PC-9 (cell line): ENCODE results near the gene GXYLT2. TPM values are rescaled to one million over a fixed set of nuclear protein-coding genes. Genes with fewer than 3 reads are reported as not detected.

Experiments
- BruUV-seq: library from RNA; stranded (reverse); fragments of 400-500 nt; replicated peaks from 2 replicates; lab custom pipeline; 2021; lab: Mats Ljungman, UMichigan
- CTCF ChIA-PET: fragments of 300-600 bp; sonication (Branson Sonifier 250); formaldehyde crosslinking; loops from one replicate; lab custom pipeline; 2022; ENCODE audit warnings: antibody characterized with exemption; lab: Charles Lee
- POLR2A ChIA-PET: fragments of 300-600 bp; sonication (Branson Sonifier 250); formaldehyde crosslinking; loops from one replicate; lab custom pipeline; 2022; ENCODE audit warnings: antibody characterized with exemption; ENCODE audit not compliant: unreplicated experiment; lab: Charles Lee
- DNase-seq, 2 experiments: peaks; one replicate each; pipeline versions ENCODE4 v3.0.0 to v3.0.0-alpha.2; 2015 to 2022; ENCODE audit warnings: mixed read lengths in 1 of 2
- H2AFZ ChIP-seq: fragments of 200-600 bp; sonication (generic); 2 replicates; pipeline ENCODE4 v1.8.1; 2017; ENCODE audit warnings: antibody characterized with exemption
- H3F3A ChIP-seq: fragments of 200-600 bp; sonication (generic); 2 replicates; pipeline ENCODE4 v1.8.1; 2017; ENCODE audit warnings: antibody characterized with exemption, mild to moderate bottlenecking, low read depth; ENCODE audit not compliant: insufficient read depth
- H3K27ac ChIP-seq: fragments of 200-600 bp; sonication (generic); 2 replicates; pipeline ENCODE4 v1.6.1; 2016; ENCODE audit warnings: mixed run types
- H3K27me3 ChIP-seq: fragments of 200-600 bp; sonication (generic); 2 replicates; pipeline ENCODE4 v1.6.1; 2016; ENCODE audit warnings: low read depth, mixed run types; ENCODE audit not compliant: insufficient read depth
- H3K36me3 ChIP-seq: fragments of 200-600 bp; sonication (generic); 2 replicates; pipeline ENCODE4 v1.6.1; 2016; ENCODE audit warnings: low read depth, mixed run types
- H3K4me1 ChIP-seq: fragments of 200-600 bp; sonication (generic); replicated peaks from 2 replicates; pipeline ENCODE4 v1.6.1; 2016; ENCODE audit warnings: mixed run types; ENCODE audit not compliant: insufficient read depth
- H3K4me2 ChIP-seq: fragments of 200-600 bp; sonication (generic); 2 replicates; pipeline ENCODE4 v1.6.1; 2017; ENCODE audit warnings: mixed run types
- H3K4me3 ChIP-seq: fragments of 200-600 bp; sonication (generic); 2 replicates; pipeline ENCODE4 v1.6.1; 2016; ENCODE audit warnings: mixed run types
- H3K79me2 ChIP-seq: fragments of 200-600 bp; sonication (generic); 2 replicates; pipeline ENCODE4 v1.6.1; 2017; ENCODE audit warnings: low read depth, mixed run types
- H3K9me2 ChIP-seq: fragments of 200-600 bp; sonication (generic); 2 replicates; pipeline ENCODE4 v1.8.1; 2017; ENCODE audit warnings: mild to moderate bottlenecking; ENCODE audit not compliant: insufficient read depth
- H3K9me3 ChIP-seq: fragments of 200-600 bp; sonication (generic); 2 replicates; pipeline ENCODE4 v1.8.1; 2016; ENCODE audit warnings: low read depth; ENCODE audit not compliant: insufficient read depth
- H4K20me1 ChIP-seq: fragments of 200-600 bp; sonication (generic); 2 replicates; pipeline ENCODE4 v1.8.1; 2017; ENCODE audit not compliant: insufficient read depth
- EZH2 ChIP-seq: fragments of 200-600 bp; sonication (generic); IDR thresholded peaks from 2 replicates; pipeline ENCODE4 v1.8.0; 2017; ENCODE audit warnings: antibody characterized with exemption, low read depth
- intact Hi-C: fragments of 100-400 bp; cut with micrococcal nuclease; formaldehyde crosslinking; loops from one replicate; pipeline ENCODE4 v1.10.0; 2022; ENCODE audit not compliant: unreplicated experiment
- total RNA-seq: library from RNA; stranded (reverse); gene quantifications from 2 replicates; pipeline ENCODE4 v1.2.3, GENCODE V29; 2021
- TF ChIP-seq, protein P1 (sequence below): fragments of 200-600 bp; sonication (generic); conservative IDR thresholded peaks from 2 replicates; pipeline ENCODE4 v1.6.1; 2017; ENCODE audit warnings: mixed run types, antibody characterized with exemption, mild to moderate bottlenecking, moderate library complexity

Gene GXYLT2
- total RNA-seq, 1 experiment from 2014 or later: 2.9 TPM

DNA sequence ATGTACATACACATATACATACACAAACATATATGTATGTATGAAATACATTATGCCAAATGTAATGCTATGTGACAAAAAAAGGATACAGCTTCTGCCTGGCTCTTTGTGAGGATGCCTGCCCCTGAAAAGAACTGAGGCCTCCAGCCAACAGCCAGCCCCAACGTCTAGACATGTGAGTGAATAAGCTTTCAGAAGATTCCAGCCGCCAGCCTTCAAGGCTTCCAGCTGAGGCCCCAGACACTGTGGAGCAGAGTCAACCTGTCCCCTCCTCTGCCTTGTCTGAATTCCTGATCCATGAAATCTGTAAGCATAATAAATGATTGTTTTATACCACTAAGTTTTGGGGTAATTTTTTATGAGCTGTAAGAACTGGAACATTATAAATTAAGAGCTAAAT is 24.7 kb downstream of the GXYLT2 start:
- ChIA-PET CTCF (no interaction called here), POLR2A (no interaction called here)
- Histone ChIP-seq H3K36me3 (no peaks in the 10 kb centered on the region), H3K79me2 (no peaks in the 10 kb centered on the region), H3K4me1 (peaks cover 9% of the 10 kb centered on the region), H4K20me1 (no peaks in the 10 kb centered on the region), H3K9me3 (no peaks in the 10 kb centered on the region), H3F3A (no peaks in the 10 kb centered on the region), H3K4me3 (no peak overlapping the region), H2AFZ (no peak overlapping the region), H3K27me3 (no peaks in the 10 kb centered on the region), H3K9me2 (no peaks in the 10 kb centered on the region), H3K27ac (no peak overlapping the region), H3K4me2 (no peak overlapping the region)
- intact Hi-C loops: no loop called here
- DNase-seq: no peak
- TF ChIP-seq EZH2: no peak
- TF ChIP-seq, protein P1, sequence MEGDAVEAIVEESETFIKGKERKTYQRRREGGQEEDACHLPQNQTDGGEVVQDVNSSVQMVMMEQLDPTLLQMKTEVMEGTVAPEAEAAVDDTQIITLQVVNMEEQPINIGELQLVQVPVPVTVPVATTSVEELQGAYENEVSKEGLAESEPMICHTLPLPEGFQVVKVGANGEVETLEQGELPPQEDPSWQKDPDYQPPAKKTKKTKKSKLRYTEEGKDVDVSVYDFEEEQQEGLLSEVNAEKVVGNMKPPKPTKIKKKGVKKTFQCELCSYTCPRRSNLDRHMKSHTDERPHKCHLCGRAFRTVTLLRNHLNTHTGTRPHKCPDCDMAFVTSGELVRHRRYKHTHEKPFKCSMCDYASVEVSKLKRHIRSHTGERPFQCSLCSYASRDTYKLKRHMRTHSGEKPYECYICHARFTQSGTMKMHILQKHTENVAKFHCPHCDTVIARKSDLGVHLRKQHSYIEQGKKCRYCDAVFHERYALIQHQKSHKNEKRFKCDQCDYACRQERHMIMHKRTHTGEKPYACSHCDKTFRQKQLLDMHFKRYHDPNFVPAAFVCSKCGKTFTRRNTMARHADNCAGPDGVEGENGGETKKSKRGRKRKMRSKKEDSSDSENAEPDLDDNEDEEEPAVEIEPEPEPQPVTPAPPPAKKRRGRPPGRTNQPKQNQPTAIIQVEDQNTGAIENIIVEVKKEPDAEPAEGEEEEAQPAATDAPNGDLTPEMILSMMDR: no peak
- BruUV-seq: no TSS peak

DNA sequence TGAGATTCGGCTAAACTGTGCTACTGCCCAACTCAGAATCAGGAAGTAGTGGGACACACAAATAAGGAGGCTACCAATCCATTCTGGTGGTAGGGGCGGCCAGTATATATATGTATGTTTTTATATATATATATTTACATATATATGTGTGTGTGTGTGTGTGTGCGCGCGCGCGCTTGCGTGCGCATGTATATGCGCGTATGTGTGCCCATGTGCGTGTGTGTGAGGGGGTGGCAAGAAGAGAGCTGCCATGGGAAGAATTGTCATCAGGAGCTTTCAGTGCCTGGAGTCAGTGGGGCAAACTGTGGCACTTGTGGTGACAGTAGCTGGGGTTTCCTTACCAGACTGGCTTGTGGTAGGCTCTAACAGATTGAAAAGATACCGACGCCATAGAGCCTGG is 26.5 kb downstream of the GXYLT2 start:
- Histone ChIP-seq H3K4me2 (no peak overlapping the region), H2AFZ (no peak overlapping the region), H3K4me1 (no peaks in the 10 kb centered on the region), H3K9me2 (no peaks in the 10 kb centered on the region), H4K20me1 (no peaks in the 10 kb centered on the region), H3K27me3 (no peaks in the 10 kb centered on the region), H3K4me3 (no peak overlapping the region), H3K27ac (no peak overlapping the region), H3K79me2 (no peaks in the 10 kb centered on the region), H3K9me3 (no peaks in the 10 kb centered on the region), H3K36me3 (no peaks in the 10 kb centered on the region), H3F3A (no peaks in the 10 kb centered on the region)
- intact Hi-C loops: no loop called here
- TF ChIP-seq, protein P1: no peak
- TF ChIP-seq EZH2: no peak
- BruUV-seq: no TSS peak
- ChIA-PET CTCF (no interaction called here), POLR2A (no interaction called here)
- DNase-seq: no peak

DNA sequence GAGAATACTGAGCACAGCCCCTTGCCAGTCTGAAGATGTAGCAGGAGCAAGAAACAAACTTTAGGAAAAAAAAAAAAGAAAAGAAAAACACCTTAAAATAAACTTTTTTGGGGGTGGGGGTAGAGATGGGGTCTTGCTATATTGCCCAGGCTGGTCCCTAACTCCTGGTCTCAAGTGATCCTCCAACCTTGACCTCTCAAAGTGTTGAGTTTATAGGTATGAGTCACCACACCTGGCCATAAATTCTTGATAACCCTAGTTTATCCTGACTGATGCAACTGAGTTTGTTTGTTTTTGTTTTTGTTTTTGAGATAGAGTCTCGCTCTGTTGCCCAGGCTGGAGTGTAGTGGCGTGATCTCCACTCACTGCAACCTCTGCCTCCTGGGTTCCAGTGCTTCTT is 28.4 kb downstream of the GXYLT2 start:
- DNase-seq: no peak
- intact Hi-C loops: no loop called here
- no peaks in the 10 kb centered on the region for H3K4me1 ChIP-seq
- no peak overlapping the region for H3K4me2 ChIP-seq
- no peaks in the 10 kb centered on the region for H3K9me2 ChIP-seq
- no peak overlapping the region for H3K4me3 ChIP-seq
- no peaks in the 10 kb centered on the region for H4K20me1 ChIP-seq
- TF ChIP-seq, protein P1: no peak
- TF ChIP-seq EZH2: no peak
- ChIA-PET POLR2A (no interaction called here), CTCF (no interaction called here)
- H2AFZ ChIP-seq: no peak overlapping the region
- BruUV-seq: no TSS peak
- no peaks in the 10 kb centered on the region for H3K79me2 ChIP-seq
- H3K27me3 ChIP-seq: no peaks in the 10 kb centered on the region
- H3F3A ChIP-seq: no peaks in the 10 kb centered on the region
- H3K9me3 ChIP-seq: no peaks in the 10 kb centered on the region
- H3K36me3 ChIP-seq: no peaks in the 10 kb centered on the region
- H3K27ac ChIP-seq: no peak overlapping the region
